Measurements from ENCODE around the gene RNU6-9. TPM values are rescaled to one million over a fixed set of nuclear protein-coding genes. Genes with fewer than 3 reads are reported as not detected.
"Not testable (repeated sequence)": the region's sequence is repeated elsewhere in the genome, so short reads cannot be mapped to it uniquely, and the experiment has no call there.

RNU6-9 gene
- total RNA-seq, 1 donor from 2014 or later: not detected

- not testable (repeated sequence) for DNase-seq (ENCODE audit: low spot score)
Measured at GRCh38 chr19:877992-878660, 15.2 kb upstream of the RNU6-9 start.

- not testable (repeated sequence) for DNase-seq (ENCODE audit: low spot score)
Measured at GRCh38 chr19:878751-879561, 14.3 kb upstream of the RNU6-9 start.

DNA sequence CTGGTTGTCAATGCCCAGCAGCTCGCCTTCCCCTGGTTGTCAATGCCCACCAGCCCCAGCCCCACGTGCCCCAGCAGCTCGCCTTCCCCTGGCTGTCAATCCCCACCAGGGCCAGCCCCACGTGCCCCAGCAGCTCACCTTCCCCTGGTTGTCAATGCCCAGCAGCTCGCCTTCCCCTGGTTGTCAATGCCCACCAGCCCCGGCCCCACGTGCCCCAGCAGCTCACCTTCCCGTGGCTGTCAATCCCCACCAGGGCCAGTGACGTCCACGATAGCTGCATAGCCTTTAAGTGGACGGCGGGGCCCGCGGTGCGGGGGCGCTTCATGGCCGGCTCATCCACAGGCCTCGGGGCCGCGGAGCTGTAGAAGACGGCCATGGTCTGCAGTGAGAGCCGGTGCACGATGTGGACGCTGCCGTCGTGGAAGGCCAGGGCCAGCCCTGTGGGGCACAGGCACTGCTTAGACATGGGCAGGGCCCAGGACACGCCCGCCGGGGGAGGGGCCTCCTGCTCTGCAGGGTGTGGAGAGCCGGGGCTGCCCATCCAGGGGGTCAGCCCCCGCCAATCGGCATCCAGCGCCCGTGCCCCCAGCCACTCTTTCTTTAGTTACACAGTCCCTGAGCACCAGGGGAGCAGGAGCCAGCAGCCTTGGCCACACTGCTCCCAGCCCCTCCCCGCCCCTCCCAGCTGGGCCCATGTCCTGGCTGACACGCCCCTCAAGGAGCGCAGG lies 13.4 kb upstream of the RNU6-9 start:
- no peak for DNase-seq (ENCODE audit: low spot score)

GRCh38 chr19:881385-882071 lies 11.8 kb upstream of the RNU6-9 start:
- DNase-seq (ENCODE audit: low spot score): no peak

- DNase-seq (ENCODE audit: low spot score): no peak
Measured at GRCh38 chr19:882871-883497, 10.3 kb upstream of the RNU6-9 start.

DNA sequence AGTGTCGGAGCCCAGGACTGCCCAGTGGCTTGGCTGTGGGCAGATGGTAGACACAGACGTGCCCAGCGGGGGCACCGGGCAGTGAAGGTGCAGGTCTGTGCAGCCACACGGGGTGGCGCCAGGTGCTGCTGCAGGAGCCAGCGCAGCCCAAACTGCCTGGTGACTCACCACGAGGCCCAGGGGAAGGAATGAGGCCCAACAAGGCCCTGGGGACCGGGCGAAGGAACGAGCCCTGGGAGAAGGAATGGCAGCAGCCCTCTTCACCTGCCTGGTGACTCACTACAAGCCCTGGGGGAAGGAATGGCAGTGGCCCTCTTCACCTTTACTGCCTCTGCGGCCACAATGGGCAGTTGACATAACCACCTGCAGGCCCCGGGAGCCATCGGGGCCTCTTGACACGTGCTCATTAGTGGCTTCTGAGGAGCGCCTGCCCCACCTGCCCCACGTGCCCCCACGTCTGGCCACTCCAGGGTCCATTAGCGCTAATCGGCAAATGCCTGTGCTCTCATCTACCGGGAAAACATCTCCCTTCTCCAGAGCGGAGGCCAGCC lies 9.5 kb upstream of the RNU6-9 start:
- no peak for DNase-seq (ENCODE audit: low spot score)

DNA sequence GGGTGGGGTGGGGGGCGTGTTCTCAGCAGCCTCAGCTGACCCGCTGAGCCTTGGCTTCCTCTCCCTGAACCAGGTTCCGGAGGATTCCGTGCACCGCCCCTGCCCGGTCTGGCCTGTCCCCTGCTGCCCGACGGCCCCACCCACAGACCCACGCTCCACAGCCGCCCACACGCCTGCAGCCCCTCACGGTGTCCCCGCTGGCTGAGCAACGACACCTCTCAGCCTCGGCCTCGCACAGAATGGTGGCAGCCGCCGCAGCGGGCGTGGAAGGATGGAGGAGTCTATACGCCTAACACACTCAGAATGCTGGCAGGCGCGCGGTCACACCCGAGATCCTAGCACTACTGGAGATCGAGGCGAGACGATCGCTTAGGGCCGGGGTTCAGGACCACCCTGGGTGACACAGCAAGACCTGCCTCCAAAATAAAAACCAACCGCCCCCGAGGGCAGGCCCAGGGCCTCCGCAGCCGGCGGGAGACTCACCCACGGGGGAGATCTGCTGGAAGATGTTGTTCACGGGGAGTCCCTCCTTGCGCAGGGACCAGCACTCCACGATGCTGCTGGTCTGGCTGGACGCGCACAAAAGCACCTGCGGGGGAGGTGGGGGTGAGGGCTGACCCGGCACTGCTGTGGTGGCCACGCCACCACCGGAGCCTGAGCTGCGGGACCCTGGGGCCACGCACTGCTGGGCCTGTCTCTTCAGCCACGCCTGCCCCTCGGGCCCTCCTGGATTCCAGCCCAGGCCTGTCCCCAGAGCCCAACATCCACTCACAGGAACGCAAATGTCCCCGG lies 8.7 kb upstream of the RNU6-9 start:
- DNase-seq (ENCODE audit: low spot score): no peak

DNA sequence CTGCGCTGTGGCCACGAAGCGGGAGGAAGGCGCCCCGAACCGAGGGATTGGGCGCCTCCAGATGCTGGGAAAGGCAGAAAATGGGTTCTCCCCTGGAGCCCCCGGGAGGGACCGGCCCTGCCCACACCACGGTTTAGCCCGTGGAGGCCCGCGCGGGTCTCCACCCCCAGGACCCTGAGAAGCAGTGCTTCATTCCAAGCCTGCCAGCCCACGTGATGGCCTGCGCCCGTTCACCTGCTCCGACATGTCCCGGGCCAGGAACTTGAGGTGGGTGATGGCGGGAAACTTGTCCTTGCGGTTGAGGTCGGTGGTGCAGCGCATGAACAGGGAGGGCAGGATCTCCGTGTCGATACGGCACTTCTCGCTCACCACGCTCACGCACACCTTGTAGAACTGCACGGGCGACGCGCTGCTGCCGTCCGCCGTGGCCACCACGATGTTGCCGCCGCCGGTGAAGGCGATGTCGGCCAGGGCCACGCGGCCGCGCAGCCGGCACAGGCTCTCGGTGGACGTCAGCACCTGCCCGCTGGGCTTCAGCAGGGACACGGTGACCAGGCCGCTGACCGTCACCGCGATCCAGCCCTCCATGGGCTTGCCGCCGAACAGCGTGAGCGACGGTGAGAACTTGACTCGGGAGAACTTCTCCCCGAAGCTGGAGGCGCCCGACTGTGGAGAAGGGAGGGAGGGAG lies 7.6 kb upstream of the RNU6-9 start:
- DNase-seq (ENCODE audit: low spot score): no peak

DNA sequence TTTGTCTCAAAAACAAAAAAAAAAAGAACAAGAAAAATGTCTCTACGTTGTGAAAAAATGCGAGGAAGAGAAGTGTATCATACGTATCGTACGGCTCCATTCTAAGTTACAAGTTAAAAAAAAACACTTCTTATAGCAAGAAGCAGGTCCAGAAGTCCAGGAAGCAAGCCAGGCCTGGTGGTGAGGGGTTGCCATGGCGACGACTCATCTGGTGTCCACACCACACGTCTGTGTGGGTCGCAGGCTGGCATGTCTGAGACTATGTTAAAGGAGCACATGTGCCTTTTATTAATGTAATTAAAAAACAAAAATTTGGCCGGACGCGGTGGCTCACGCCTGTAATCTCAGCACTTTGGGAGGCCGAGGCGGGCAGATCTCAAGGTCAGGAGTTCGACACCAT lies 6.2 kb upstream of the RNU6-9 start:
- no peak for DNase-seq (ENCODE audit: low spot score)

- DNase-seq (ENCODE audit: low spot score): no peak
Measured at GRCh38 chr19:887599-887998, 5.7 kb upstream of the RNU6-9 start.

GRCh38 chr19:888581-889385 lies 4.5 kb upstream of the RNU6-9 start:
- no peak for DNase-seq (ENCODE audit: low spot score)

DNA sequence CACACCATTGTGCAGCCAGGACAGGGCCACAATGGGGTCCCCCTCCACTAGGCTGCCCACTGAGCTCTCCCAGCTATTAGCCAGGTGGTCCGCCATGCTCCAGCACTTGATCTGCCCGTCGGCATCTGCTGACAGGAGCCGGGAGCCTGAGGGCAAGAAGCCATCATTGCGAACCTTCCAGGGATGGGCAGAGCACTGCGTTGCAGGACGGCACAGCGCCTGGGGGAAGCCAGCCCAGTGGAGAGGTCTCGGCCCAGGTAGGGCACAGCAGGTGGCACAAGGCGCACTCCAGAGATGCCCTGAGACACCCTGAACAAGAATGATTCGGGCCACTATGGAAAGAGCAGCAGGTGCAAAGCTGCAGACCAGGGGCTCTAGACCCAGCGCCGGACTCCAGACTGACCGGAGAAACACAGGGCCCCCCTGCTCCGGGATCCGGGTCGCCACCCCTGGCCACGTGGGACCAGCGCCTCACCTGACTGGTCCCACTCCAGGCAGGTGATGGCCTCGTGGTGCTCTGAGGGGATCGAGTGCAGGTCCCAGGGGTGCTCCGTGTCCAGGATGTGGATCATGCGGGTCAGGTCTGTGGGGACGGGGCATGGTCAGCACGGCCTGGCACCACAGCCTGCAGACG lies 3.5 kb upstream of the RNU6-9 start:
- DNase-seq (ENCODE audit: low spot score): no peak

DNA sequence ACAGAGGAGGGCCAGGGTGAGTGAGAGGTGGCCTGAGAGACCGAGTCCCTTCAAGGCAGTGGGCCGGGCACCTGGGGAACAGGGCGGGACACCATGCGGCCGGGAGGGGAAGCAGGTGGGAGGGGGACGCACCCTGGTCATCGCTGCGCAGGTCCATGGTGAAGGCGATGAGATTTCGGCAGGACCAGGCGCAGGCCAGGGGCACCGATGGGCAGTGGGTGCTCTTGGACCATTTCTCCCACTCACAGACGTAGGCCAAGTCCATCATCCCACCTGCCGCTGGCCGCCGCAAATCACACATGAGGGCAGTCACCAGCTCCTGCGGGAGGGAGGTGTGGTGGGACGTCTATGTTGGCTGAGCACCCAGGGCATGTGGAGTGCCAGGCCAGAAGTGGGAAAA lies 2.5 kb upstream of the RNU6-9 start:
- no peak for DNase-seq (ENCODE audit: low spot score)

DNA sequence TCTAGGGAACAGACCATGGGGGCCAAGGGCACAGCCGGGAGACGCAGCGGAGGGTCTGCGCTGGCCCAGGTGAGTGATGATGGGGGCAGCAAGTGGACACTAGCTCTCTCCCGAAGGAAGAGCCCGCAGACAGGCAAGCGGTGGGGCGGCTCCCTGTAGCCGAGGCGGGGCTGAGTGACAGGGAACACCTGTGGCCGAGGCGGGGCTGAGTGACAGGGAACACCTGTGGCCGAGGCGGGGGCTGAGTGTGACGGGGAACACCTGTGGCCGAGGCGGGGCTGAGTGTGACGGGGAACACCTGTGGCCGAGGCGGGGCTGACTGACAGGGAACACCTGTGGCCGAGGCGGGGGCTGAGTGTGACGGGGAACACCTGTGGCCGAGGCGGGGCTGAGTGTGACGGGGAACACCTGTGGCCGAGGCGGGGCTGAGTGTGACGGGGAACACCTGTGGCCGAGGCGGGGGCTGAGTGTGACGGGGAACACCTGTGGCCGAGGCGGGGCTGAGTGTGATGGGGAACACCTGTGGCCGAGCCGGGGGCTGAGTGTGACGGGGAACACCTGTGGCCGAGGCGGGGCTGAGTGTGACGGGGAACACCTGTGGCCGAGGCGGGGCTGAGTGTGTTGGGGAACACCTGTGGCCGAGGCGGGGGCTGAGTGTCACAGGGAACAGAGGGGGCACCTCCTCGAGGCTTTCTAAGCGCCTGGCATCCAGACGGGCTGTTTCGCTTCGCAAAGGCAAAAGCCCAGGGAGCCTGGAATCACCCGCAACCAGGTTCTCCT lies 1.7 kb upstream of the RNU6-9 start:
- DNase-seq (ENCODE audit: low spot score): not testable (repeated sequence)

DNA sequence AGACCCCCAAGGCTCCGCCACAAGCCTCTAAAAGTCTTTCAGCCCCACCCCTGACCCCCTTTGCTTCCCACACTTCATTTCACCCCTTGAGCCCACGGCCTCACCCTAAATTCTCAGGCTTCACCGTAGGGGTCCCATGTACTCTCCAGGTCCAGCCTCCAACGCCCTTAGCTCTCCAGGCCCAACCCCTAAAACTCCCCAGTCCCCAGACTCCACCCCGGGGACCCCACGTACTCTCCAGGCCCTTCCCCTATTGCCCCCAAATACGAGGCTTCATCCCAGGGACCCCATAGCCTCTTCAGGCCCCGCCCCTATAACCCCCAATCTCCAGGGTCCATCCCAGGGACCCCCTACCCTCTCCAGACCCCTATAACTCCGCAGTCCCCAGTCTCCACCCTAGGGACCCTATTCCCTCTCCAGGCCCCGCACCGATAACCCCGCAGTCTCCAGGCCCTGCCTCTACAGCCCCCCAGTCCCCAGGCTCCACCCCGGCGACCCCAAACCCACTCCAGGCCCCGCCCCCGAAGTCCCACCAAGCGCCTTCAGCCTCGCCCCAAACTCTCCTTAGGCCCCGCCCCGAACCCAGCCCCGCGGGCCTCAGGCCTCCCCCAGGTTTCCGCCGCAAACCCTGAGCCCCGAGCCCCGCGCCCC lies 916 bp upstream of the RNU6-9 start:
- DNase-seq (ENCODE audit: low spot score): no peak

DNA sequence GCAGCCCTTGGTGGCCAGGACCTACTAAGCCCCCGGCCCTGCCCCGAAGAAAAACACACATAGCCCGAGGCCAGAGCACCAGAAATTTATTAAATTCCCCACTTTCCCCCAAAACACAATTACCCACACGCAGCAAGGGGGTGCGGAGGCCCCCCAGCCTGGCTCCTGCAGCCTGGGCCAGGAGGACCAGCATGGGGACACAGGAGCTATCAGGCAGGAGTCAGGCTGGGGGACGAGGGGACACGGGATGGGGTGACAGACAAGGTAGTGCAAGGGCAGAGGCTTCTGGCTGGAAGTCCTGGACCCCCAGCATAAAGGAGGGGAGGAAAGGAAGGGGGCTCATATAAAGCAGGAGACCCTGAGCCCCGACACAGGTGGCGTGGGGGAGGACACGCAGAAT lies 3.1 kb downstream of the RNU6-9 start:
- DNase-seq (ENCODE audit: low spot score): no peak

- no peak for DNase-seq (ENCODE audit: low spot score)
Measured at GRCh38 chr19:896999-897398, 3.7 kb downstream of the RNU6-9 start.
